ENCODE data around the gene SWT1.
"Not testable (repeated sequence)": the region's sequence is repeated elsewhere in the genome, so short reads cannot be mapped to it uniquely, and the experiment has no call there.

Gene SWT1

DNA sequence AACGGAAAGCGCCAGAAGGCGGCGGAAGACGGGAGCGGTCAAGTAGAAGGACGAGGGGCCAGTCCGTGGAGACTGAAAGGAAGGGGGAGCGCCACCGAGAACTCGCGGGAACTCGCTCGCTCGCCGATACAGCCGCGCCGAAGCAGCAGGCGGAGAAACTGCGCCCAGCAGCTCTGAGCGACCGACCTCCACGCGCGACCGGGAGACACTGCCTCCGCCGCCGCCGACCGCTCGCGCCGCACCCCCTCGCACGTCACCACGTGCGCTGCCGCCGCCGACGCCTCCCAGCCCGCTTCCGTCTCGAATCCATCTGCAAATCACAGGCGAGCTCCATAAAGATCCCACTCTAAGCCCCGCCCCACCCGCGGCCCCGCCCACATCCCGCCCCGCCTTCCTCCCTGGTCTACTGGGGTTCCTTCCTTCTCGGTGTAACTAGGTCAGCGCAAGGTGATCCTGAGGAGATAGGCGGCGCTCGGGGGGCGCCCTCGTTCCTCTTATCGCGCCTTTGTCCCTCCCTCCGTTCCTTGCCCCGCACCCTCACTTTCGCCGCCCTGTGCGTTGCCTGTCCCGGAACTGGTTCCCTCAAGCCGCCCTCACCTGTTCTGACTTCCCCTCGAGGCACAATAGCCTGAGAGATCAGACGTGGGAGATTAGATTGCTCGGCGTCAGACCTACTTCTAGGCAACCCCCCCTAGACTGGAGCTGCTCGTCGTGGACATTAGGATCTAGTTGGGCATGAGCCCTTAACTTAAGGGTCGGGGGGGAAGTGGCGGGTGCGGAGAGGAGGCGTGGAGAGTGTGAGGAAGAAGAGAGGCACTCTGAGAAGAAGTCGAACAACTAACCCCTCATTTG is 160.3 kb downstream of the SWT1 start, which contains the start of gene IVNS1ABP:
Gene IVNS1ABP (minus strand): TSS at position 210 of the 852 bp plus-strand sequence. CDS start 7,750 bp downstream, outside the sequence.
- peak; percentile 77 to 90 (median 83) for DNase-seq (ENCODE audit: low read depth in 2 of 3, low spot score in 2 of 3)

DNA sequence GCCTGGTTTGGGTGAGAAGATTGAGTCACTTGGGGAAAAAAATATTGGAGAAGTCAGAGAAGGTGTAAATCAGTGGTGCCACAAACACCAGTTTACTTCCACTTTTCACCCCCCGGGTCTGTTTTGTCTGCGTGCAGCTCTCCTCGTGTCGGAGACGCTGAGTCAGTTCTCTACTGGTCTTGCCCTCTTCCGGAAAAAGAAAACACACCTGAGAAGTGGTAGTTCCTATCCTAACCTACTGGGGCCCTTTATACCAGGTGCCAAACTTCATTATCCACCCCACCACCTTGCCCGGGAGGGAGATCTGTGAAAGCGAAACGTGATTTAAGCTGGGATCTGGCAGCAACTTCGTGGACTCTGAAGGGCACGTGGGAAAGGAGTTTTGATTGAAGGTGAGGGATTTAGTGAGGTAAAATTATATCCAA is 160.9 kb downstream of the SWT1 start:
- DNase-seq (ENCODE audit: low read depth in 2 of 3, low spot score in 2 of 3): peak in 2 of 3 experiments; percentile 32 to 43

- DNase-seq (ENCODE audit: low read depth in 2 of 3, low spot score in 2 of 3): no peak
Observed at GRCh38 chr1:185318431-185319138, 161.6 kb downstream of the SWT1 start.

GRCh38 chr1:185319139-185319475 is 162.1 kb downstream of the SWT1 start:
- no peak for DNase-seq (ENCODE audit: low read depth in 2 of 3, low spot score in 2 of 3)

DNA sequence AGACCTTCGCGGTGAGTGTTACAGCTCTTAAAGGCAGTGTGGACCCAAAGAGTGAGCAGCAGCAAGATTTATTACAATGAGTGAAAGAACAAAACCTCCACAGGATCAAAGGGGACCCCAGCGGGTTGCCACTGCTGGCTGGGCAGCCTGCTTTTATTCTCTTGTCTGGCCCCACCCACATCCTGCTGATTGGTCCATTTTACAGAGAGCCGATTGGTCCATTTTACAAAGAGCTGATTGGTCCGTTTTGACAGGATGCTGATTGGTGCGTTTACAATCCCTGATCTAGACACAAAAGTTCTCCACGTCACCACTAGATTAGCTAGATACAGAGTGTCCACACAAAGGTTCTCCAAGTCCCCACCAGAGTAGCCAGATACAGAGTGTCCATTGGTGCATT is 164.1 kb downstream of the SWT1 start:
- DNase-seq (ENCODE audit: low read depth in 2 of 3, low spot score in 2 of 3): not testable (repeated sequence)

DNA sequence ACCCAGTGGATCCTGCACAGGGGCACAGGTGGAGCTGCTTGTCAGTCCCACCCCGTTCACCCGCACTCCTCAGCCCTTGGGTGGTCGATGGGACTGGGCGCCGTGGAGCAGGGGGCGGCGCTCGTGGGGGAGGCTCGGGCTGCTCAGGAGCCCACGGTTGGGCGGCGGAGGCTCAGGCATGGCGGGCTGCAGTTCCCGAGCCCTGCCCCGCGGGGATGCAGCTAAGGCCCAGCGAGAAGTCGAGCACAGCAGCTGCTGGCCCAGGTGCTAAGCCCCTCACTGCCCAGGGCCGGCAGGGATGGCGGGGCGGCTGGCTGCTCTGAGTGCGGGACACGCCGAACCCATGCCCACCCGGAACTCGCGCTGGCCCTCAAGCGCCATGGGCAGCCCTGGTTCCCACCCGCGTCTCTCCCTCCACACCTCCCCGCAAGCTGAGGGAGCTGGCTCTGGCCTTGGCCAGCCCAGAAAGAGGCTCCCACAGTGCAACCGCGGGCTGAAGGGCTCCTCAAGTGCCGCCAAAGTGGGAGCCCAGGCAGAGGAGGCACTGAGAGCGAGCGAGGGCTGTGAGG is 164.8 kb downstream of the SWT1 start:
- DNase-seq (ENCODE audit: low read depth in 2 of 3, low spot score in 2 of 3): not testable (repeated sequence)

DNA sequence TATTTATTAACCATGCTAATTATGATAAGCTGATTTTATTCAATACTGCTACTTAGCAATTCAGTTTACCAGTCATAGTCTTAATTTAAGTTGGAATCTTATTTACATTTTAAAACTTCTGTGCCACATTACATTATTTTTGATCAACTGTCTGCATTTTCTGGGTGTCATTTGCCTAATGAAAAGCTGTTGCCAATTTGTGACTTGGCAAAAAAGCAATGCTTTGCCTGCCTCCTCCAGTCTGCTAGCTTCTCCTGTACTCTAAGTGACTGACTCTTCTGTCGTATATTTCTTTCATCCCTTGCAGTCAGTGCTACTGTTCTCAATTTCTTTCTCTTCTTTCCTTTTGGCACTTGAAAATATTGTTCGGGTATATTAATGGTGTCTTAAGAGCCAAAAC is 165.7 kb downstream of the SWT1 start:
- DNase-seq (ENCODE audit: low read depth in 2 of 3, low spot score in 2 of 3): no peak

DNA sequence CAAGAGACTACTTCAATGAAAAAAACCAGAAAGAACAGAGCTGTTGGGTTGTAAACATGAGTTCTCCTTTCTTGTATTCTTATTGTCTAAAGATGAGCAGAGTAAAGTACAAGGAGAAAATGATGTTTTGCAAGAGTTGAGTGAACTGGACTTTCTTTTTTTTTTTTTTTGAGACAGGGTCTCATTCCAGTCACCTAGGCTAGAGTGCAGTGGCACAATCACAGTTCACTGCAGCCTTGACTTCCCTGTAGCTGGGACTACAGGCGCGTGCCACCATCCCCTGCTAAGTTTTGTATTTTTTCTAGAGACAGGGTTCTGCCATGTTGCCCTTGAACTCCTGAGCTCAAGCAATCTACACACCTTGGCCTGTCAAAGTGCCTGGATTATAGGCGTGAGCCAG is 167.2 kb downstream of the SWT1 start:
- no peak for DNase-seq (ENCODE audit: low read depth in 2 of 3, low spot score in 2 of 3)

DNA sequence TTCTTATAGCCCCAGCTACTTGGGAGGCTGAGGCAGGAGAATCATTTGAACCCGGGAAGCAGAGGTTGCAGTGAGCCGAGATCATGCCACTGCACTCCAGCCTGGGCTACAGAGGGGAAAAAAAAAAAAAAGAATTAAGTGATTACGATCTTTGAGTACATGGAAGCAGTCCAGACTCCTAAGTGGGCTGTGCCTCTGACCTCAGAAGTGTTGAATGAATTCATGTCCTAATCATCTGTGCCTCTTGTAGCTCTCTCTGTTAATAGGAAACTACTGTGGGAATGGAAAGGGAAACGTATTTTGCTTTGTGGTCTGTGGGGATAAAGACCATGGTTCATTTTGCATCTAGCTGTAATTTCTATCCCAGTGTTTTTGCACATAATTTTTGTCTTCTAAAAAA is 168.4 kb downstream of the SWT1 start:
- DNase-seq (ENCODE audit: low read depth in 2 of 3, low spot score in 2 of 3): no peak

DNA sequence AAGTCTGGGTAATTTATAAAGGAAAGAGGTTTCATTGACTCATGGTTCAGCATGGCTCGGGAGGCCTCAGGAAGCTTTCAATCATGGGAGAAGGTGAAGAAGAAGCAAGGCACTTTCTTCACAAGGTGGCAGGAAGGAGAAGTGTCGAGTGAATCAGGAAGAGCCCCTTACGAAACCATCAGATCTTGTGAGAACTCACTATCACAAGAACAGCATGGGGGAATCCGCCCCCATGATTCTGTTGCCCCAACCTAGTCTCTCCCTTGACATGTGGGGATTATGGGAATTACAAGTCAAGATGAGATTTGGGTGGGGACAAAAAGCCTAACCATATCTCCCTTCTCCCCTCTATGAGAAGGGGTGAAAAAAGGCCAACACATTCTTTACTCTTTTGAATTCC is 171.3 kb downstream of the SWT1 start:
- DNase-seq (ENCODE audit: low read depth in 2 of 3, low spot score in 2 of 3): no peak

DNA sequence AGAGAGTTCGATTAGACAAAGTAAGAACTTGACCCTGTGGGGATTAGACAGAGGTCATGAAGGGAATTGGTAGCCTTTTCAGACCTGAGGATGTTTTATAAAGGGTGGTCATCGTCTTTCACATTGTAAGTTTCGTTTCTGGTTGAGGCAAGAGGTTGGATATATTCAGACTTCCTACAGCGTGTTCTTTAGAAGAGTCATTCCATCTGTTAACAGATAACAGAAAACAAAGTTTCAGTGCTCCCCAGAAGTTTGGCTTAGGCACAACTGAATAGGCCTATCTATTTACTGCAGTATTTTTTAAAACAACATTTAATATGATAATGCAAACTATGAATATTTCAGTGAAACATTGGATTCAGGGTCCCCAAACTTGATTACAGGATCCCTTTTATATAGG is 177.2 kb downstream of the SWT1 start:
- DNase-seq (ENCODE audit: low read depth in 2 of 3, low spot score in 2 of 3): no peak

GRCh38 chr1:185337246-185337645 is 180.3 kb downstream of the SWT1 start:
- DNase-seq (ENCODE audit: low read depth in 2 of 3, low spot score in 2 of 3): no peak

- peak in 1 of 3 experiments; percentile 17 for DNase-seq (ENCODE audit: low read depth in 2 of 3, low spot score in 2 of 3)
Observed at GRCh38 chr1:185338719-185339622, 182.0 kb downstream of the SWT1 start.

DNA sequence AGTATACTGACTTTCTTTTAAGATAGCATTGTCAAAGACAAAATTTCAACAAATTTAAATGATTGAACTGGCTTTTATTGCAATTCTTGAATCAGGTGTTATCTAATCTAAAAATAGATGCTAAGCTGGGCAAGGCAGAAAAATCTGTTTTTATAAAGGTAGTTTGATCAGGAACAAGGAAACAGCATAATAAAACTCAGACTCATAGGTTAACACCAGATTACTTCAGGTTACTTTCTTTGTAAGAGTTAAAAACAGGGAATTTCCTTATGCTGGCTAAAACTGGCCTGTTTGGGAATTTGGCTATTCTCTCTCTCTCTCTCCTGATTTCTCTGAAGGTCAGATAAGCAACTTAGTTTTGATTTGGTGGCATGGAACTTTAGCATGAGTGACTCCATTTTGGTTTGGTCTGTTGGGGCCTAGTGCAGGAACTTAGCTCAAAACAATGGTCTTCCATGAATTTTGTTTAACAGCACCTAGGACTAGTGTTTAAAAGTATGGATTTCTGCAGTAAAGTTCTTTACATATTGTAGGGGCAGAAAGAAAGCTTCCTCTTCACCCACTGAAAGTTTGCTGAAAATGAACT is 184.3 kb downstream of the SWT1 start:
- no peak for DNase-seq (ENCODE audit: low read depth in 2 of 3, low spot score in 2 of 3)

Data from activated CD8-positive, alpha-beta memory T cell treated with anti-CD3 and anti-CD28 coated beads for 48 hours (primary cell).